Esophagus squamous epithelium (tissue), 5 donors: ENCODE data around the gene CFAP299. TPM values are rescaled to one million over a fixed set of nuclear protein-coding genes. Genes with fewer than 3 reads are reported as not detected.
"Not testable (repeated sequence)": the region's sequence is repeated elsewhere in the genome, so short reads cannot be mapped to it uniquely, and the experiment has no call there.

Experiments
- DNase-seq: peaks from one replicate; lab custom pipeline; 2025; lab: John Stamatoyannopoulos, UW
- H3K27ac ChIP-seq, 4 donors: fragments of 200-600 bp; sonication (generic); one replicate each; pipeline ENCODE4 v1.5.1; 2016 to 2019; ENCODE audit warnings: mild to moderate bottlenecking in 1 of 4
- H3K27me3 ChIP-seq, 4 donors: fragments of 200-600 bp; sonication (generic); 1 replicate in 3 of 4; 2 replicates in 1 of 4; pipeline versions ENCODE4 v1.5.1 to v1.6.0; 2017 to 2021; ENCODE audit warnings: antibody characterized with exemption in 1 of 4
- H3K36me3 ChIP-seq, 3 donors: fragments of 200-600 bp; sonication (generic); one replicate each; pipeline ENCODE4 v1.5.1; 2016 to 2019
- H3K4me1 ChIP-seq, 3 donors: fragments of 200-600 bp; sonication (generic); one replicate each; pipeline ENCODE4 v1.5.1; 2017 to 2019
- H3K4me3 ChIP-seq, 4 donors: fragments of 200-600 bp; sonication (generic); 1 replicate in 3 of 4; 2 replicates in 1 of 4; pipeline ENCODE4 v1.5.1; 2016 to 2019; ENCODE audit warnings: mild to moderate bottlenecking in 2 of 4, moderate library complexity in 1 of 4
- H3K9me3 ChIP-seq, 3 donors: fragments of 200-600 bp; sonication (generic); one replicate each; pipeline ENCODE4 v1.5.1; 2016 to 2019
- CTCF ChIP-seq, 6 experiments: fragments of 450-650 bp in 4 of 6; fragments of 200-600 bp in 2 of 6; sonication (generic) in 2 of 6; IDR thresholded peaks; one replicate each; pipeline ENCODE4 v1.5.1; 2016 to 2019; ENCODE audit warnings: antibody characterized with exemption in 6 of 6, mild to moderate bottlenecking in 4 of 6, moderate library complexity in 4 of 6
- POLR2A ChIP-seq, 4 donors: fragments of 450-650 bp; IDR thresholded peaks; one replicate each; pipeline ENCODE4 v1.6.1; 2017; ENCODE audit warnings: antibody characterized with exemption in 4 of 4, mild to moderate bottlenecking in 4 of 4, moderate library complexity in 3 of 4
- WGBS, 2 donors: methylation state at CpG; one replicate each; pipeline ENCODE4 v1.1.5; 2018; 5-methylcytosine and 5-hydroxymethylcytosine counted together
- intact Hi-C: fragments of 100-400 bp; cut with DNase I; formaldehyde crosslinking; loops from one replicate; pipeline ENCODE4 v1.15.0; 2022
- total RNA-seq, 4 donors: library from RNA; depleted of rRNA; stranded (reverse); fragments of >200 nt; gene quantifications; one replicate each; pipeline ENCODE4 v1.1.0, GENCODE V29; 2016
- donor health status: DM: yes; HTN: yes; CAD: no.

The CFAP299 gene
- total RNA-seq, 4 donors from 2014 or later: not detected

- Histone ChIP-seq H3K36me3 (no peaks in the 10 kb centered on the region), H3K27ac (no peak overlapping the region), H3K4me3 (no peak overlapping the region), H3K27me3 (no peaks in the 10 kb centered on the region), H3K4me1 (no peaks in the 10 kb centered on the region), H3K9me3 (no peaks in the 10 kb centered on the region)
- TF ChIP-seq CTCF (IDR thresholded peaks at IDR 0.05) (no peak), POLR2A (IDR thresholded peaks at IDR 0.05) (no peak)
- intact Hi-C loops: no loop called here
- DNase-seq: no peak
- 4 to 5% methylated on average over 1 of the region's 1 CpG for WGBS, 2 donors
Measured at GRCh38 chr4:80732010-80732409, 396.5 kb downstream of the CFAP299 start.

GRCh38 chr4:80740375-80740774 is 404.8 kb downstream of the CFAP299 start:
- H3K4me1 ChIP-seq: no peaks in the 10 kb centered on the region
- WGBS, 2 donors: 35 to 70% methylated on average over 2 of the region's 2 CpGs
- no peak for DNase-seq
- no peak for TF ChIP-seq CTCF (IDR thresholded peaks at IDR 0.05)
- TF ChIP-seq POLR2A (IDR thresholded peaks at IDR 0.05): no peak
- H3K9me3 ChIP-seq: peaks cover 0 to 8% (median 0%) of the 10 kb centered on the region in 3 donors
- no peak overlapping the region for H3K4me3 ChIP-seq
- H3K36me3 ChIP-seq: no peaks in the 10 kb centered on the region
- intact Hi-C loops: no loop called here
- no peaks in the 10 kb centered on the region for H3K27me3 ChIP-seq
- H3K27ac ChIP-seq: no peak overlapping the region

- 78 to 81% methylated on average over 6 of the region's 6 CpGs for WGBS, 2 donors
- H3K27ac ChIP-seq, DNase-seq, H3K27me3 ChIP-seq, H3K9me3 ChIP-seq, H3K36me3 ChIP-seq, H3K4me3 ChIP-seq, intact Hi-C loops, H3K4me1 ChIP-seq: not testable (repeated sequence)
Measured at GRCh38 chr4:80749558-80749957, 414.0 kb downstream of the CFAP299 start.

GRCh38 chr4:80751200-80751599 is 415.7 kb downstream of the CFAP299 start:
- Histone ChIP-seq H3K4me3 (no peak overlapping the region), H3K4me1 (no peaks in the 10 kb centered on the region), H3K27me3 (no peaks in the 10 kb centered on the region), H3K27ac (no peak overlapping the region), H3K9me3 (no peaks in the 10 kb centered on the region), H3K36me3 (no peaks in the 10 kb centered on the region)
- intact Hi-C loops: no loop called here
- TF ChIP-seq CTCF (IDR thresholded peaks at IDR 0.05): no peak
- TF ChIP-seq POLR2A (IDR thresholded peaks at IDR 0.05): no peak
- no peak for DNase-seq

- no peaks in the 10 kb centered on the region for H3K36me3 ChIP-seq
- no peak overlapping the region for H3K27ac ChIP-seq
- no peak overlapping the region for H3K4me3 ChIP-seq
- H3K4me1 ChIP-seq: no peaks in the 10 kb centered on the region
- H3K9me3 ChIP-seq: peaks cover 0 to 7% (median 0%) of the 10 kb centered on the region in 3 donors
- H3K27me3 ChIP-seq: no peaks in the 10 kb centered on the region
- no peak for TF ChIP-seq POLR2A (IDR thresholded peaks at IDR 0.05)
- TF ChIP-seq CTCF (IDR thresholded peaks at IDR 0.05): no peak
- 25 to 36% methylated on average over 2 of the region's 2 CpGs for WGBS, 2 donors
- no peak for DNase-seq
- intact Hi-C loops: no loop called here
Measured at GRCh38 chr4:80767944-80768343, 432.4 kb downstream of the CFAP299 start.

- Histone ChIP-seq H3K36me3 (no peaks in the 10 kb centered on the region), H3K4me3 (no peak overlapping the region), H3K9me3 (no peaks in the 10 kb centered on the region), H3K27me3 (no peaks in the 10 kb centered on the region), H3K4me1 (no peaks in the 10 kb centered on the region), H3K27ac (no peak overlapping the region)
- WGBS, 2 donors: 61 to 65% methylated on average over 5 of the region's 5 CpGs
- no peak for DNase-seq
- no peak for TF ChIP-seq CTCF (IDR thresholded peaks at IDR 0.05)
- intact Hi-C loops: no loop called here
Measured at GRCh38 chr4:80776168-80776567, 440.6 kb downstream of the CFAP299 start.
